Measurements from ENCODE around the gene BDNF.

BDNF gene

DNA sequence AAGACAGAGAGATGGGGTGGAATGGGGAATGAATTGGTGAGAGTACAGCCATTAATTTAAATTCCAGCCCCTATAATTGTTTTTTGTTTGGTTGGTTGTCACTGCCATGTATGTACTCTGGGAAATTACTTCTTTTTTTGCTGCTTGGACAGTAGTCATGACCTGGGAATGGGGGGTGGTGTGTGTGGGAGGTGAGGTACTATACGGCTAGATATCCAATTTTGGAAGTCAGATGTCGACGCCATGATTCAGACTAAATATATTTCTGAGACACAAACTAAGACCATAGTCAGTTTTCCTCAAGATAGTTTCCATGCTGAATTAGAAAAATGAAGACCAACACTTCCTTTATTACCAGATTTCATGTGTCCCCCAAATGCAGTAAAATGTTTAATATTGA is 7.4 kb upstream of the BDNF start:
- FAIRE-seq (no peak), DNase-seq (ENCODE audit: insufficient read length, low spot score) (no peak)

DNA sequence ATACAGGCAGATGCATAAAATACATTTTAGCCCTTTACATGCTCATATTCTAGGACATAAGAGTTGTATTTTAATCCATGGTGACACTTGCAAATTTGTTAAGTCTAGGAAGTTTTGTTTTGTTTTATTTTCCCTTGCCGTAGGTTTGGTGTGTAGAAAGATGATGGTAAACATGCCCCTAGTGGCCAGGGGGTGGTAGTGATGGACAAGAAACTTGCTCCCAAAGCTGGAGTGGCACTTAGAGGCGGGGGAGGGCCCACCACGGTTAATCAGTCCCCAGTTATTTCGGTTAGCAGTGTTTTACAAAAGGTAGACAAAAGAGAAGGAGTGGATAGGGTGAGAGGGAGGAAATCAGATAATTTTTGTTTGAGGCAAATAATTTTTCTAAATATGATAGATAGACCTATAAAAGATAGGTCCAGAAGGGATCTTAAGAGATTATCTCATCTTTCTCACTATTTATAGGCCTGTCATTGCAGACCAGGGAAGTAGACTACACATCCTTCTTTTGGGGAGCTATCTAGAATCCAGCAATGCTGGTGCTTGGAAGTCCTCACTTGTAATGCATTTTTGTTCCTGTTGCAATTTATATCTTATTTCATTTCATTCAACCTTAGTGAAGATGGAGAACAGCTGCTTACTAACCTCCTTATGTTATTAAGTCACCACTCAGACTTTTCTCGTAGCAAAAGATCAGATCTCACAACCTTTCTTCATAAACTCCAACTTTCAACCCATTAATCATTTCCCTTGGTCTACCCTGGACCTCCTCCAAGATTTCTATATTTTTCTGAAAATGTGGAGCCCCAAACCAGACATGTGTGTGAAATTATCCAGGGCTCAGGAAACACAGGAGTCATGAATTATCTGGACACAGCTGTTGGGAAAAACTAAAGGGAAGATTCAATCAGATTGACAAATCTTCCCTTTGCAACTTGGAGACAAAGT is 5.9 kb upstream of the BDNF start:
- DNase-seq (ENCODE audit: insufficient read length, low spot score) (peak; percentile 53), FAIRE-seq (peak; percentile 58)

DNA sequence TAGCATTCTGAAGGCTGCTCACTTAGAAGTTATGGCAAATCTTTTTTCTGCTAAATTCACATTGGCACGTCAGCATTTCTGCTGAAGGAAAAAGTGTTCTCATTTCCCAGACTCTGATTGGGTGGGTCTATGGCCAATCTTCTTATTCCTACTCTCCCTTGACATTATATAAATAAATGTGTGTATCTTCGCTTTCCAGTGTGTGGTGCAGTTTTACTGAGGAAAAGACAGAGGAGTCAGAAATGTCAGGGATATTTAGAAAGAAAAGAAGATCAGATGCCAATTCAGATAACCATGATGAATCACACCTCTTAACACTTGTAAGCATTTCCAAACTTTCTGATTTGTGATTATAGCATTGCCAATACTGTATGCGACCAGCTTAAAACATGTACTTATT is 3.2 kb upstream of the BDNF start:
- DNase-seq (ENCODE audit: insufficient read length, low spot score) (no peak), FAIRE-seq (no peak)

DNA sequence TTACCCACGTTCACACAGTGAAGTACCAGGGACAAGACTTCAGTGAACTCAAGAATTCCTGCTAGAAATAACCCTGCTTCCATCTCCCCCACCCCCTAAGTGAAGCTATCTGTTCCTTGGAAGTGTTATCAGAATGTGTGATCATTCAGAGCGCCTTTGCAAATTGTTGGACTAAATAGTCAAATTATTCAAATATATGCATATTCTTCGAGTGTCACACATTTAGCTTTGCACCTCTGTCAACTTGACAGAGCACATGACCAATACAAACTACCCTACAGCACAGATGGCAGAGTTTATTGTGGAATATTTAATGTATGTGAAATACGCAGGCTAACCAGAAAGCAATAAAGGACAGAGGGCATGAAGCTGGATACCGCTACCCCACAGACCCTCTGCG is 2.6 kb upstream of the BDNF start:
- DNase-seq (ENCODE audit: insufficient read length, low spot score) (no peak), FAIRE-seq (no peak)

DNA sequence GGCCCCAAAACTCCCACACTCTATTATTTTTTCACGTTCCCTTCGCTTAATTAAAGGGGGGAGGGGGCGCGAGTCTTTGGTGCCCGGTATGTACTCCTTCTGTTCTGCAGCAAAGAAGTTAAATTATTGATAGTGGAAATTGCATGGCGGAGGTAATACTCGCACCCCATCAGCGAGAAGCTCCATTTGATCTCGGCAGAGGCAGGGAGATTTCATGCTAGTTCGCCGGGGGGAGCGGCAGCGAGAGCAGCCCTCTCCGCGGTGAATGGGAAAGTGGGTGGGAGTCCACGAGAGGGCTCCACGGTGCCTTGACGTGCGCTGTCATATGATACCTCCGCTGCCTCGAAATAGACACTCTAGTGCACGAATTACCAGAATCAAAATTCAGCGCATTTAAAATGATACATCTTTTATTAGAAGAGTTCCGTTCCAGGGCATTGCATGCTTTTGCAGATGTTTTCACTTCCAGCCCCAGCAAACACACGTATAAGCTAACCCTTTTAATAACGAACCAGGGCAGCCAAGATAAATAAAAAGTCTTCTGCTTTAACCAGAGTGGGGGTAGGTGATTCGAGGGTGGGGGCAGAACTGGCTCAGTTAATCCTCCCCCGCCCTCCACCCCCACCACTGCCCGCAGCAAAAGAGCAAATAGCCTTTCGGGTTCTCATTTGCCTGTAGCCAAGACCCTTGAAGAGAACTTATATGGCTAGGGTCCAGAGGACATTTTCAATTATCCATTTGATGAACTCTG is 1.3 kb upstream of the BDNF start:
- FAIRE-seq: no peak
- no peak for DNase-seq (ENCODE audit: insufficient read length, low spot score)

DNA sequence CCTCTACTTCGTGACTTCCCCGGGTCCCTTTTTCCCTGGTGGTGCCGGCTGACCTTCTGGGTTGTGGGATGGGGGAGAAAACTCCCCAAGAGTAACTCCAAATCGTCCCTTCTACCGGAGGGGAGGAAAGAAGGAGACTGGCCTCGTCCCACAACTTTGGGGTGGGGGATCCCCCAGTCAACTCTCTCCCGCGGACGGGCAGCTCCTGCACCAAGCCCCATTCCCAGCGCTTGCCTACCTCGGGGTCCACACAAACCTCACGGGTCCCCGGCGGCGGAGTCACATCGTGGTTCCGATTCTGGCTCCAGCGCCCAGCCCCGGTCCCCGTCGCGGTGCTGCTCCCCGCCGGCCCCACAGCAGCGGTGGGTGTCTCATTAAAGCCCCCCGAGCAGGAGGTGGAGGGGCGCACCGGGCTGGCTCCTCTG is 317 bp downstream of the BDNF start:
- no peak for FAIRE-seq

DNA sequence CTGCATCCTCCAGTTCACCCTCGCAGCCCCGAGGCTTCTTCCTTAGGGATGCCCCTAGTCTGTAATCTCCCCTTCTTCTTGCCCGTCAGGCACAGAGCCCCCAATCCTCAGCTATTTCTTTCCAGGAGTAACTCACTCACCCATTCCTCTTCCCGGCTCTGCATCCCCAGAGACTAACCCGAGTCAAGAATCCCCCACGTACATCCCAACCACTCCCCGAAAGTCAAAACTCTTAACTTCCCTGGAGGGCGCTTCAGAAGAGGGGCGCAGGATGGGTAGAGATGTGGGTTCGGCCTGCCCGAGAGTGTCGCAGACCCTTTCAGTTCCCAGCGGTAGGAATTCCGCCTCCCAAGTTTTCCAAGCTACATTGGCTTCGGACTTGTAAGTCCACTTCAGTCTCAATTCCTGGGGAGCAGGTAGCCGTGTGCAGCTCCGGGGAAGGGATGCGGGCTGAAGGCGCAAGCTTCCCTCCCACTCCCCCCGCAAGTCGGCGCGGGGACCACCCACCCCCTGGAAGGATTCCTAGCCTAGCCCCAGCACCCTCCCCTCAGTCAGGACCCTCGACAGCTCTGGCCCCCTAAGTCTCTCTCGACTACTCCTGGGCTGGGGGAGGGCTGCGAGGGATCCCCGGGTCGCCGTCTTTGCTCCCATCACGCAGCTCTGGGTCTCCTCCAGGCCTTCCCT is 871 bp downstream of the BDNF start:
- FAIRE-seq (no peak), DNase-seq (ENCODE audit: insufficient read length, low spot score) (no peak)

More for the DNA sequence above, 317 bp downstream of the BDNF start:
- no peak for DNase-seq (ENCODE audit: insufficient read length, low spot score)

DNA sequence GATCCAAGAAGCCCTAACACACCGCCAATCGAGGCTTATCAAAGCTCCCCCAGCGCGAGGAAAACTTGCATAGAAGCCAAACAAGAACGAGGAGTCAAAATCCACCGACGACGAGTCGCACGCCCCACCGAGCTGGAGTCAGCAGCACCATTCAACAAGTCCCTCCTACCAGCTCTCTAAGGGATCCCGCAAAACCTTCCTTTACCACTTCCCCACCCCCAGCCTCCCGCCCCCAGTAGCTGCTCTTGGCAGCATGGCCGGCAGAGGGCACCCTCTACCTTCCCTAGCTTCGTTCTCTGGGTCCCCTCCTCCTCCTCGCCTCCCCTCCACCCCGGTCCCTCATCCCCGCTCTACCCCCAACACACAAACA is 1.4 kb downstream of the BDNF start:
- DNase-seq (ENCODE audit: insufficient read length, low spot score) (peak; percentile 59), FAIRE-seq (peak; percentile 88)

DNA sequence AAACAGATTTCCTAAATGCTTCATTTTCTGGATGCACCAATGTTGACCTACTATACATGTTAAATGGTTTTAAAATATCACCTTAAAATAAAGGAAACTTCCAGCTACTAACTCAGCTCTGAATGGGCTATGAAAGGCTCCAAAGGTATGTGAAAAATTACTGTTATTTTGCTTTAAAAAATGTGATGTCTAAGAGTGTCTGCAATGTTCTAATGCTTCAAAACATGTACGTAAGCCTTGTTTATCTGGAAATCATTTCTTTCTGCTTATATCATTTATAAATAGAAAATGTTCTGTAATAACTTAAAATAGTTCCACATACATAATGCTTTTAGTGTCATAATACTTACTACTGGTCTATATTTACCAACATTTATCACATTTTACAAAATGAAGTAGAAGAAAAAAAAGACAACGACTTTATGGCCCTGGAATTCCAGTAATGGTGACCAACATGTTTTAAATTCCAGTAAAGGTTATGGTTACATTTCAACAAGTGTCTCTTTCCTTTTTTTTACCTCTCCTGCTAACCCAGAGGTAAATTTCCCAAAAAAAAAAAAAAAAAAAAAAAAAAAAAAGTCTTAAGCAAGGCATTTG is 2.5 kb downstream of the BDNF start:
- DNase-seq (ENCODE audit: insufficient read length, low spot score) (no peak), FAIRE-seq (no peak)

DNA sequence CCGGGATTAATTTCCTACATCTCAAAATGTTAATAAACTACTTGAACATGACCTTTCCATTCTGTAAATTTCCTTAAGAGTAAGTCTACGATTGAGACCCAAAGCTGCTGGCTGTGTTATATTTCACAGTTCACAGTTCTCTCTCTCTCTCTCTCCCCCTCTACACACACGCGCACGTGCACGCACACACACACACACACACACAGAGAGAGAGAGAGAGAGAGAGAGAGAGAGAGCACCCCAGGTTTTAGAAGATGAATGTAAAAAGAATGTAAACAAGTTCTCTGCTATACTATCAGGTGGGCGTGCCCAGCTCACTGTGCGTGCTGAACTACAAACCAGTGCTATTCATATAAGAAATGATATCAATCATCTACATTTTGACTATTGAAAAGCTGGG is 3.3 kb downstream of the BDNF start:
- no peak for FAIRE-seq
- DNase-seq (ENCODE audit: insufficient read length, low spot score): no peak

DNA sequence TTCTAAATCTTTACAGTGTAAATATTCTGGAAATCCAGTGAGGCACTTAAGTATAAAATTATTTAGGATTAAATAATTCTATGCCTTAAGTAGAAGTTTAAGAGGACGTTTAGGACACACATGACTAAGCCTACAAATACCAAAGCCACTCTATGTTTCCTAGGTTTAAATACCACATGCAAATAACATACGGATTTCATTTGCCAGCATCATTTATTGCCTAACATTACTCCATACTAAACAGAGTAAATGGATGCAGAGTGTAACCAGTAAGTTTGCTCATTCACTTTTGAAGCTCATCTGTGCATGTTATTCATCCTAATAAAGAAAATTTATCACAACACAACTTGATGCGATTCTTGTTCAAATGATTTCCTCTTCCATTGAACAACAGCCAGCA is 4.1 kb downstream of the BDNF start:
- FAIRE-seq (no peak), DNase-seq (ENCODE audit: insufficient read length, low spot score) (no peak)

DNA sequence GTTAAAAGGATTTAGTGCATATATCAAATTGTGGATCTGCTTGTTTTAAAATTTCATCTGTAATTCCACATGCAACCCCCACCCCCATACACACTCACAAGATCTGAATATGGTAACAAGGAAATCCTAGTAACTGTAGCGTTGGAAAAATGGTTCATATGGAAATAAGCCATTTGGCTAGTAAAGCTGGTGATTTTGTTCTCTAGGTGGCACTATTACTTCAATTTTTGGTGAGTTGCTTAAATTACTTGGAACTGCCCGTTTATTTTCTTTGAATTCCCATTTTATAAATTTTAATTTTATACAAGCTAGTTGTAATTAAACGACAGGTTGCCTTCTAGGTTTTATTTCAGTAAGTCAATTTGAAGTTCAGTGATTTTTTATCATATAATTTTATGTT is 5.3 kb downstream of the BDNF start:
- DNase-seq (ENCODE audit: insufficient read length, low spot score) (no peak), FAIRE-seq (peak; percentile 4)

DNA sequence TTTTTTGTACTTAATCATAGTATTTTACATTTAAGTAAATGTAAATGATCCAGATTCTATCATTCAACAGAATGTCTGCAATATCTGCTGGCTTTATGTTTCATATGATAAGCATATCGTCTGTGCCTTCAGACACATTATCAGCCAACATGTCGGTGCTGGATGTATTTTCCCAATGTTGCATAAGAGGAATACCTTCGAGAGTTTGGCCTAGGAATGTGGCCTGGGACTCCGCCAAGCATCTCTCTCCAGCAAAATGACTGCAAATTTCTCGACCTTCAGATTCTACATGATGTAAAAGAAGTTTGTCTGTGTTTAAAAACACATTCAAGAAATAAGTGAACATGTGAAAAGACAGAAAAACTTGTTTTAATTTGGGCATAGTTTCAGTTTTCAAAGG is 6.9 kb downstream of the BDNF start:
- no peak for DNase-seq (ENCODE audit: insufficient read length, low spot score)
- FAIRE-seq: no peak

DNA sequence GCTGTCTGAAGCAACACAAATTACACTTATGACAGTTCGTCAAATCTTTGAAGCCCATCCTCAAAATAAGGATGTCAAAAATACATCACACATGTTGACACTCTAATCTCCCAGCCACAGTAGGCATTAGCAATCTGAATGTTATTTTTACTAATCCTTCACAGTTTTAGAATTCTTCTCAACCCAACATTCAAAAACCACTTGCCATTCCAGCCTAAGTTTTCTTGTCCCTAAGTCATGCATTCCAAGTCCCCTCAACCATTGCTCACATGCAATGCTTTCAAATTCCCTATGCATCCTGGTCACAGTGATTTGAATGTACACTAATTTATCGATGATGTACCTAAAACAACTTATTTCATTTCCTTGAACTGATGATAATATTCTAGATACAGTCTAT is 7.5 kb downstream of the BDNF start:
- FAIRE-seq (no peak), DNase-seq (ENCODE audit: insufficient read length, low spot score) (no peak)

DNA sequence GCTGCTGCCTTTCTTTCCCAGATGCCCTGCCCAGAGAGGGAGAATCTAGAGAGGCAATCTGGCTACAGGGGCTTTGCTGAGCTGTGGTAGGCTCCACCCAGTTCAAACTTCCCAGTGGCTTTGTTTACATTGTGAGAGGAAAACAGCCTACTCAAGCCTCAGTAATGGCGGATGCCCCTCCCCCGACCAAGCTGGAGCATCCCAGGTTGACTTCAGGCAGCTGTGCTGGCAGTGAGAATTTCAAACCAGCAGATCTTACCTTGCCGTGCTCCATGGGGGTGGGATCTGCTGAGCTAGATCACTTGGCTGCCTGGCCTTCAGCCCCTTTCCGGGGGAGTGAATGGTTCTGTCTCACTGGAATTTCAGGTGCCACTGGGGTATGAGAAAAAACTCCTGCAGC is 12.2 kb downstream of the BDNF start:
- DNase-seq (ENCODE audit: insufficient read length, low spot score) (no peak), FAIRE-seq (no peak)

DNA sequence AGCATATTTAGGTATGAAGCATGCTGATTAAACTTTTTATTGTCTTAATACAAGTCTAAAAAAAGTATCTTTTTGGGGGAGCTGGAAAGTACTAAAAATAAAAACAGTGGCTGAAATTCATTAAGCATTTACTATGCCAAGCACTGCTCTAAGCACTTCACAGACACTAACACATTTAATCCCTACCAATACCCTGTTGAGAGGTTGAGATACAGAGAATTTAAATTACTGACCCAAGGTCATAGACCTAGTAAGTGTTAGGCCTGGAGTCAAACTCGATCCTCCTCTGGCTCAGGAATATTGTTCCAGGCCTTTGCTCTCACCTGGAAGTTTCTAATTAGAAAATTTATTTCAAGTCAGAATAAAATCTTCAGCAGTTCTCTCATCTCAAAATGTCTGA is 18.6 kb downstream of the BDNF start:
- FAIRE-seq (no peak), DNase-seq (ENCODE audit: insufficient read length, low spot score) (no peak)

DNA sequence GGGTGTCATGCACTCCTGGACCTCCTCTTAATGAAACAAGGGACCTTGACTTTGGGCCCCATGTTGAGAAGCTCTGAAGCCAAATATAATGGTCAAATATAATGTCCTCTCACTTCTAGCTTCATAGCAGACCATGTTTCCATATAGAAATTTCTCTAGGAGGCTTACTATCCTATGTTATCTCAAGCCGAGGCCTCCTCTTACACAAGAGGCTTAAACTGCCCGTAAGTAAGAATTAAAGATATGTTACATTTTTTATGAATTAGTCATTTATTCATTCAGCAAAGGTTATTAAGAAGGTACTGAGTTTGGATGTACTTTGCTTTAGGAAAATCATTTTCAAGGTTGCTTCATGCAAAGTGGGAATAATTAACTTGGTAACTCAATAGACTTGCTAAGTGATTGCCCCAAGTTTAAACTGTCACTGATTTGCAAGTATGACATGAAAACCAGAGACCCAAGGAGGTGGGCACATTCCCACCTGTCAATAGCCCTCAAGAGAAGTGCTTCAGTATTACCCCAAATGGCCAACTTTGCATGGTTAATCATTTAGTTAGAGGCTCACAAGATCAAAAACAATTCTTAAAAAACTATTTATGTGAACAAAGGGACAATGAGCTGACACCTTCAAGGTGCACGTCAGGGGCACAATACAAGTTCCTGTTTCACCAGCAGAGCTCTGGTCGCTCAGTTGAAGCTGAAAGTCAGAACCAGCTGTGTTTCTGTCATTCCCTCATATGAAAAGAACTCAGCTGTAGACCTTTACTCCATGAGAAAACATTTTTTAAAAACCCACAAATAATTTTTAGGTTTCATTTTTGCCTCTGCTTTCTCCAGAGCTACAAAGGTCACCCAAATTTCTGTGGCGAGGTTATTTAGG is 20.9 kb downstream of the BDNF start:
- FAIRE-seq: no peak
- DNase-seq (ENCODE audit: insufficient read length, low spot score): no peak

DNA sequence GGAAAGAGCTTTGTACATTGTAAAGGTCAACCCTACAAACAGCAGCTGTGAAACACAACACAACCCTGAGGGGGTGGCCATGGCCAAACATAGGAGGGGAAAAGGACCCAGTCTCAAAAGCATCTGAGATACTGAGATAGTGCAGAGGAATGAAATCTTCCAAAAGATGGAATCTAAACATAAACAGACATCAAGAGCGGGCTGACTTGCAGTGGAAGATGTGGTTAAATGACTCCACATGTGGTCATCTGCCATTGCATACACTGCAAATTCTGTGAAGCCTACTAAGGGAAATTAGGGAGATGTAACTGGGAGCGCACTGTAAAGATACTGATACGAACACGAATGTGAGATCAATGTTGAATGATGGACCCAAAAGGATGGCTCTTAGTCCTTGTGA is 22.0 kb downstream of the BDNF start:
- FAIRE-seq (no peak), DNase-seq (ENCODE audit: insufficient read length, low spot score) (no peak)

DNA sequence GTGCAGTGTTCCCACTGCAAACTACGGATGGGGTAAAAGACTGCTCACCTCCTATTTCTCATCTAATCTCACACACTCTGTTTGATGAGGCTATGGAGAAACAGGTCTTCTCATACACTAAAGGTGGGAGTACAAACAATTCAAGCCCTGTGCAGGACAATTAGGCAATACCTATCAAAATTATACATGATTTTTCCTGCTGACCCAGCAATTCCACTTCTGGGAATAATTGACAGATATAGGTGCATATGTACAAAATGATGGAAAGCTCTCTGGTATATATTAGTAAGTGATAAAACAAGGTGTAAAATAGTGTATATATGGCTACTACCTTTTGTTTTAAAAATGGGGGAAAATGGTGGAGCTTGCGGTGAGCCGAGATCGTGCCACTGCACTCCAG is 23.1 kb downstream of the BDNF start:
- DNase-seq (ENCODE audit: insufficient read length, low spot score) (no peak), FAIRE-seq (no peak)

DNA sequence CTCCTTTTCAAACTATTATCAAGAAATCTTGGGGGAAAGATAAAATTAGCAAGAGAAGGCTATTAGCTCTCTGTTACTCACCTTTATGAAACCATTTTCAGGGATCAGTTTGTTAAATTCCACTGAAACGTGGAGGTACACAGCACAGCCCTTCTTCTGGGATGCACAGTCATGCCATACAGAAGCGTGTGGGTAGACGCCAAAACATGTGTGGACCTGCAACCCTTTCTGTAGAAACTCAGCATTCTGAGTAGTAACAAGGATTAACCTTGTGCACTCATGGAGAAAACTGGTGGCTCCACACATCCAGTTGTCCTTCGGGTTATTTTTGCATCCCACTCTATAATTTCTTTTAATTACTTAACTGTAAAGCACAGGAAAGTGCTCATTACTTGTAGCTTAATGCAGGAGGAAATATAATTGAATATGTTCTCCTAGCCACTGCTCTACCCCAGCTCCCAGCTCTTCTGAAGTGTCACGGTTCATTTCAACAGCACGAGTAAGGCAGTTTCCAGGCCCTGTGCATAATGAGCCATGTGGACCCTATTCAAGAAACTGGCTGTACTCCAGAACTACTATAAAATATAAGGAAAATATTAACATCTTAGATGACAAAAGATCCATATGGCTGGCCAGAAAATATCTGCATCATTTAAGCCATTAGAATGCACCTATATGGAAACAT is 26.1 kb downstream of the BDNF start:
- DNase-seq (ENCODE audit: insufficient read length, low spot score) (no peak), FAIRE-seq (no peak)
